Nephron (organoid): ENCODE data around the gene TIA1.

ENCODE experiments used
- H3K27ac Mint-ChIP-seq, 3 experiments: 2 replicates each; pipeline ENCODE4 v1.8.0; 2020; ENCODE audit warnings: mixed read lengths in 3 of 3, mild to moderate bottlenecking in 2 of 3, moderate library complexity in 1 of 3
- H3K27me3 Mint-ChIP-seq: 2 replicates; pipeline ENCODE4 v1.8.0; 2021; ENCODE audit warnings: low read depth, mild to moderate bottlenecking, moderate library complexity, mixed read lengths
- H3K36me3 Mint-ChIP-seq: 2 replicates; pipeline ENCODE4 v1.8.0; 2020; ENCODE audit warnings: low read depth, mixed read lengths
- H3K4me1 Mint-ChIP-seq: 2 replicates; pipeline ENCODE4 v1.8.0; 2020; ENCODE audit warnings: mixed read lengths
- H3K4me3 Mint-ChIP-seq, 3 experiments: 2 replicates each; pipeline ENCODE4 v1.8.0; 2020; ENCODE audit warnings: mild to moderate bottlenecking in 3 of 3, mixed read lengths in 3 of 3, moderate library complexity in 2 of 3
- H3K9me3 Mint-ChIP-seq: 2 replicates; pipeline ENCODE4 v1.8.0; 2020; ENCODE audit warnings: mixed read lengths
- CTCF ChIP-seq, 3 experiments: fragments of 200-600 bp; sonication (generic); IDR thresholded peaks; one replicate each; pipeline ENCODE4 v1.5.0; 2021; ENCODE audit warnings: antibody characterized with exemption in 3 of 3; ENCODE audit not compliant: unreplicated experiment in 3 of 3

Gene TIA1

GRCh38 chr2:70212298-70212932 is 36.0 kb downstream of the TIA1 start:
- Mint-ChIP-seq H3K27me3 (no peaks in the 10 kb centered on the region), H3K4me3 (no peak overlapping the region), H3K4me1 (no peaks in the 10 kb centered on the region), H3K9me3 (no peaks in the 10 kb centered on the region), H3K36me3 (peaks cover 50% of the 10 kb centered on the region), H3K27ac (no peak overlapping the region)
- TF ChIP-seq CTCF (IDR thresholded peaks at IDR 0.05; ENCODE audit: unreplicated experiment in 3 of 3) = no peak

GRCh38 chr2:70211595-70211994 is 36.8 kb downstream of the TIA1 start:
- Mint-ChIP-seq H3K4me1 (no peaks in the 10 kb centered on the region), H3K36me3 (peaks cover 44% of the 10 kb centered on the region), H3K9me3 (no peaks in the 10 kb centered on the region), H3K27me3 (no peaks in the 10 kb centered on the region), H3K27ac (no peak overlapping the region), H3K4me3 (no peak overlapping the region)
- TF ChIP-seq CTCF (IDR thresholded peaks at IDR 0.05; ENCODE audit: unreplicated experiment in 3 of 3) = no peak

GRCh38 chr2:70204452-70204851 is 44.0 kb downstream of the TIA1 start:
- no peaks in the 10 kb centered on the region for H3K9me3 Mint-ChIP-seq
- no peak overlapping the region for H3K27ac Mint-ChIP-seq
- H3K4me3 Mint-ChIP-seq = no peak overlapping the region
- H3K4me1 Mint-ChIP-seq = no peaks in the 10 kb centered on the region
- H3K36me3 Mint-ChIP-seq = no peaks in the 10 kb centered on the region
- no peaks in the 10 kb centered on the region for H3K27me3 Mint-ChIP-seq
- no peak for TF ChIP-seq CTCF (IDR thresholded peaks at IDR 0.05; ENCODE audit: unreplicated experiment in 3 of 3)

- Mint-ChIP-seq H3K27ac (no peak overlapping the region), H3K4me3 (no peak overlapping the region), H3K9me3 (no peaks in the 10 kb centered on the region), H3K27me3 (no peaks in the 10 kb centered on the region), H3K4me1 (no peaks in the 10 kb centered on the region), H3K36me3 (no peaks in the 10 kb centered on the region)
- no peak for TF ChIP-seq CTCF (IDR thresholded peaks at IDR 0.05; ENCODE audit: unreplicated experiment in 3 of 3)
Measured at GRCh38 chr2:70203086-70203485, 45.3 kb downstream of the TIA1 start.

- Mint-ChIP-seq H3K36me3 (no peaks in the 10 kb centered on the region), H3K27me3 (no peaks in the 10 kb centered on the region), H3K4me1 (no peaks in the 10 kb centered on the region), H3K4me3 (no peak overlapping the region), H3K27ac (no peak overlapping the region), H3K9me3 (no peaks in the 10 kb centered on the region)
- TF ChIP-seq CTCF (IDR thresholded peaks at IDR 0.05; ENCODE audit: unreplicated experiment in 3 of 3) = no peak
Measured at GRCh38 chr2:70202236-70202806, 46.1 kb downstream of the TIA1 start.

- Mint-ChIP-seq H3K9me3 (no peaks in the 10 kb centered on the region), H3K4me3 (no peak overlapping the region), H3K27ac (no peak overlapping the region), H3K36me3 (no peaks in the 10 kb centered on the region), H3K27me3 (no peaks in the 10 kb centered on the region), H3K4me1 (no peaks in the 10 kb centered on the region)
- no peak for TF ChIP-seq CTCF (IDR thresholded peaks at IDR 0.05; ENCODE audit: unreplicated experiment in 3 of 3)
Measured at GRCh38 chr2:70201831-70202230, 46.6 kb downstream of the TIA1 start.
